PC-3 (cell line): ENCODE data around the gene LHX2. TPM values are rescaled to one million over a fixed set of nuclear protein-coding genes. Genes with fewer than 3 reads are reported as not detected.

ENCODE experiments used
- ATAC-seq: fragments of 200-7000 bp; cut with Tn5 transposase; 2 replicates; pipeline ENCODE4 v1.9.1; 2020; ENCODE audit warnings: mild to moderate bottlenecking, moderate library complexity
- BruUV-seq: library from RNA; stranded (reverse); fragments of 400-500 nt; replicated peaks from 2 replicates; lab custom pipeline; 2021; lab: Mats Ljungman, UMichigan
- CTCF ChIA-PET: fragments of 300-600 bp; sonication (Branson Sonifier 250); formaldehyde crosslinking; loops from one replicate; lab custom pipeline; 2022; ENCODE audit warnings: antibody characterized with exemption; lab: Charles Lee
- POLR2A ChIA-PET: fragments of 300-600 bp; sonication (Branson Sonifier 250); formaldehyde crosslinking; loops from one replicate; lab custom pipeline; 2022; ENCODE audit warnings: antibody characterized with exemption; ENCODE audit not compliant: unreplicated experiment; lab: Charles Lee
- DNase-seq: peaks from one replicate; pipeline ENCODE4 v3.0.0-alpha.2; 2015
- H2AFZ ChIP-seq: fragments of 300-600 bp; sonication (generic); 2 replicates; pipeline ENCODE4 v1.6.0; 2016; ENCODE audit warnings: antibody characterized with exemption, low read length
- H3F3A ChIP-seq: fragments of 300-600 bp; sonication (generic); one replicate; pipeline ENCODE4 v1.6.0; 2017; ENCODE audit warnings: antibody characterized with exemption, low read length, control low read depth, mild to moderate bottlenecking; ENCODE audit not compliant: unreplicated experiment
- H3K27ac ChIP-seq: fragments of 300-600 bp; sonication (generic); 2 replicates; pipeline ENCODE4 v1.5.1; 2016; ENCODE audit warnings: mild to moderate bottlenecking, low read length
- H3K27me3 ChIP-seq: fragments of 300-600 bp; sonication (generic); 2 replicates; pipeline ENCODE4 v1.6.1; 2016; ENCODE audit warnings: low read length, mixed read lengths
- H3K36me3 ChIP-seq: fragments of 300-600 bp; sonication (generic); 2 replicates; pipeline ENCODE4 v1.6.1; 2016; ENCODE audit warnings: low read depth, mixed run types, low read length, mixed read lengths
- H3K4me1 ChIP-seq: fragments of 300-600 bp; sonication (generic); 2 replicates; pipeline ENCODE4 v1.5.1; 2016; ENCODE audit warnings: low read length; ENCODE audit not compliant: insufficient read depth
- H3K4me2 ChIP-seq: fragments of 300-600 bp; sonication (generic); 2 replicates; pipeline ENCODE4 v1.6.0; 2016; ENCODE audit warnings: low read length
- H3K4me3 ChIP-seq: fragments of 300-600 bp; sonication (generic); 2 replicates; pipeline ENCODE4 v1.5.1; 2016; ENCODE audit warnings: mild to moderate bottlenecking, low read length, mixed read lengths
- H3K79me2 ChIP-seq: fragments of 300-600 bp; sonication (generic); 2 replicates; pipeline ENCODE4 v1.6.1; 2017; ENCODE audit warnings: low read length, mixed read lengths
- H3K9ac ChIP-seq: fragments of 300-600 bp; sonication (generic); 2 replicates; pipeline ENCODE4 v1.6.0; 2016; ENCODE audit warnings: mild to moderate bottlenecking, low read length
- H3K9me2 ChIP-seq: fragments of 300-600 bp; sonication (generic); replicated peaks from 2 replicates; pipeline ENCODE4 v1.6.1; 2016; ENCODE audit warnings: mixed run types, low read length, mixed read lengths
- H3K9me3 ChIP-seq: fragments of 300-600 bp; sonication (generic); 2 replicates; pipeline ENCODE4 v1.6.1; 2016; ENCODE audit warnings: low read length, mixed read lengths
- H4K20me1 ChIP-seq: fragments of 300-600 bp; sonication (generic); 2 replicates; pipeline ENCODE4 v1.6.1; 2016; ENCODE audit warnings: low read length, mixed read lengths
- CTCF ChIP-seq: fragments of 300-600 bp; sonication (generic); conservative IDR thresholded peaks from 2 replicates; pipeline ENCODE4 v1.5.1; 2017; ENCODE audit warnings: antibody characterized with exemption, low read depth, mild to moderate bottlenecking, low read length
- EZH2 ChIP-seq: fragments of 300-600 bp; sonication (generic); IDR thresholded peaks from one replicate; pipeline ENCODE4 v1.6.1; 2017; ENCODE audit warnings: antibody characterized with exemption, mild to moderate bottlenecking, low read length; ENCODE audit not compliant: unreplicated experiment
- EZH2phosphoT487 ChIP-seq: fragments of 300-600 bp; sonication (generic); IDR thresholded peaks from 2 replicates; pipeline ENCODE4 v1.6.1; 2018; ENCODE audit warnings: mild to moderate bottlenecking, antibody characterized with exemption, low read length, borderline replicate concordance
- intact Hi-C: fragments of 100-400 bp; cut with micrococcal nuclease; formaldehyde crosslinking; loops from 2 replicates; pipeline ENCODE4 v1.9.0; 2023
- total RNA-seq: library from RNA; depleted of rRNA; stranded (reverse); fragments of >200 nt; gene quantifications from 2 replicates; pipeline ENCODE4 v1.2.3, GENCODE V29; 2014

LHX2 gene
- total RNA-seq, 1 experiment from 2014 or later: 1.1 TPM

DNA sequence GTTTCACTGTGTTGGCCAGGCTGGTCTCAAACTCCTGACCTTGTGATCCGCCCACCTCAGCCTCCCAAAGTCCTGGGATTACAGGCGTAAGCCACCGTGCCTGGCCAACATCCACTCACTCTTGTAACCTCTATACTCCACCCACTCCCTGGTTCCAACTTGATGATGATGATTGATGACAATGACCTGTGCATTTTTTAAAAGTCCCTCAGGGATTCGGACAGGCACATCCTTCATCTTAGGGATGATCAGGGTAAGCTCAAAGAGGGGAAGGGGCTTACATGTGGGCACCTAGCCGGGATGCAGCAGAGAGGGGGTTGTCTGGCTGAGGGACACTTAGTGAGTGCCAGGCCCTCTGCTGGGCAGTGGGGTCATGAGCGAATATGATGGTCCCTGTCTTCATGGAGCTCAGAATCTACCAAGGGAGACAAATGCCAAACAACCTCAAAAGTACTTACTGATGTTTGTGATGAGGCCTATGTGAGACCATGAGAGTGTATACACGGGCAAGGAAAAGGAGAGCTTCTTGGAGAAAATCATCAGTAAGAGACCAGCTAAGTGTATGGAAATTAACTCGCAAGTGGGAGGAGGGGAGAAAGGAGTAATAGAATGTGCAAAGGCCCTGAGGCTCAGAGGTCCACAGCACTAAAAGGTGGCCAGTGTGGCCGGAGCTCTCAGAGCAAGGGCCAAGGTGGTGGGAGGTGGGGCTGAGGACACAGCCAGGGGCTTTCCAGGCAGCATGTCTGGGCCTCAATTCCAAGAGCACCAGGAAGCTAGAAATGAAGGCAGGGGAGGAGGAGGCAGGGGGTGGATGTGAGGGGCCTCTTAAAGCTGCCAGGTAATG lies 27.4 kb downstream of the LHX2 start:
- no peaks in the 10 kb centered on the region for H3K79me2 ChIP-seq
- no peak overlapping the region for H3K4me3 ChIP-seq
- intact Hi-C loops: no loop called here
- H2AFZ ChIP-seq: no peak overlapping the region
- H3K9me3 ChIP-seq: no peaks in the 10 kb centered on the region
- ATAC-seq (no peak), DNase-seq (no peak)
- no peaks in the 10 kb centered on the region for H3F3A ChIP-seq
- BruUV-seq: no TSS peak
- no peak overlapping the region for H3K4me2 ChIP-seq
- no peaks in the 10 kb centered on the region for H3K36me3 ChIP-seq
- ChIA-PET POLR2A (no interaction called here), CTCF (interaction anchor here (0.6 kb wide), 2 partner anchors 35 to 108 kb away, joined by 3 read pairs; no protein-coding TSS in a partner anchor)
- H3K9ac ChIP-seq: no peak overlapping the region
- TF ChIP-seq EZH2 (no peak), CTCF (no peak), EZH2phosphoT487 (no peak)
- no peak overlapping the region for H3K27ac ChIP-seq
- H3K4me1 ChIP-seq: no peaks in the 10 kb centered on the region
- H3K9me2 ChIP-seq: no peaks in the 10 kb centered on the region
- H4K20me1 ChIP-seq: no peaks in the 10 kb centered on the region
- no peaks in the 10 kb centered on the region for H3K27me3 ChIP-seq

DNA sequence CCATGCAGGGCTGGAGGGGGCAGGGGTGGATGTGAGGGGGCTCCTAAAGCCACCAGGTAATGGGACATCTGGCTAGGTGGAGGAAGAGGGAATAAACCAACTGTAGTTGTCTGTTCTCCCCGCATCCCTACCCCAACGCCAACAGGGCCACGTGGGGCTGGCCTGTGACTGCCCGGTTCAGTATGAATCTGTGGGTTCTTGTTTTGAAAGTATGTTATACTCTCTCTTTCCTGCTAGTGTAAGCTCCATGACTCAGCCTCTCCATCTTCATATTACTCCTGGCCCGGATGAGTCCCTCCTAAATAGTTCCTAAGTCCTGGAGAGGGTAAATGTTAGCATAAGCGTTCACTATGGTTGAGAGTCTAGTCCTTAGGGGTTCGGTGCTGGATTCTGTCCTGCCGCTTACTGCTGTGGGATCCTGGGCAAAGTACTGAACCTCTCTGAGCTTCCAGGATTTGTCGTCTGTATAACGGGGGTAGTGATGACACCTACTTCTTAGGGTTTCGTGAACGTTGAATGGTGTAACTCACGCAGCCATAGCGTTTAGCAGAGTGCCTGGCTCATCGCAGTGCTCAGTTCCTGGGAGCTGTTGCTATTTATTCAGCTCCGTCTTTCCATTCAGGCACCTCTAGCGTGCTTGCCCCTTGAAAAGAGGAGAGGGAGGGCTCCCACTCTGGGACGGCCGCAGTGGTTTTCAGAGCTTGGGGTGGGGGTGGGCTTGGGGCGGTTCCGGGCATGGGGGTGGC lies 28.8 kb downstream of the LHX2 start:
- ChIA-PET CTCF (interaction anchor here (0.5 to 0.6 kb wide), 3 partner anchors 30 to 116 kb away, joined by 3 to 7 read pairs (median 3); no protein-coding TSS in a partner anchor), POLR2A (no interaction called here)
- H3K9ac ChIP-seq: no peak overlapping the region
- H3K36me3 ChIP-seq: no peaks in the 10 kb centered on the region
- H3K79me2 ChIP-seq: no peaks in the 10 kb centered on the region
- intact Hi-C loops: no loop called here
- H4K20me1 ChIP-seq: no peaks in the 10 kb centered on the region
- no peaks in the 10 kb centered on the region for H3K9me3 ChIP-seq
- DNase-seq (no peak), ATAC-seq (peak; percentile 36)
- no peak overlapping the region for H3K4me3 ChIP-seq
- H3K4me2 ChIP-seq: no peak overlapping the region
- H2AFZ ChIP-seq: no peak overlapping the region
- no peaks in the 10 kb centered on the region for H3F3A ChIP-seq
- no peaks in the 10 kb centered on the region for H3K9me2 ChIP-seq
- no peak overlapping the region for H3K27ac ChIP-seq
- TF ChIP-seq CTCF (no peak), EZH2phosphoT487 (no peak), EZH2 (no peak)
- H3K4me1 ChIP-seq: no peaks in the 10 kb centered on the region
- H3K27me3 ChIP-seq: no peaks in the 10 kb centered on the region
- BruUV-seq: no TSS peak
